Measurements from ENCODE around the gene GTF2H1.

- TF ChIP-seq POLR2AphosphoS5 (IDR thresholded peaks at IDR 0.05; ENCODE audit: borderline replicate concordance, low read depth, low read length) = no peak
- TF ChIP-seq EZH2 (IDR thresholded peaks at IDR 0.05) = no peak
- no peak for TF ChIP-seq FOXP2 (optimal IDR thresholded peaks at IDR 0.05; ENCODE audit: control extremely low read depth, extremely low read length, insufficient read depth)
Measured at GRCh38 chr11:18280438-18281045, 41.8 kb upstream of the GTF2H1 start.

Measured in SK-N-MC (cell line).